ENCODE results near the gene SEMG2. TPM values are rescaled to one million over a fixed set of nuclear protein-coding genes. Genes with fewer than 3 reads are reported as not detected.

SEMG2 gene
- total and polyA plus RNA-seq, 9 of the 15 experiments (the other 6 are each of a cell fraction or from before 2014, with no cell fraction given): not detected

DNA sequence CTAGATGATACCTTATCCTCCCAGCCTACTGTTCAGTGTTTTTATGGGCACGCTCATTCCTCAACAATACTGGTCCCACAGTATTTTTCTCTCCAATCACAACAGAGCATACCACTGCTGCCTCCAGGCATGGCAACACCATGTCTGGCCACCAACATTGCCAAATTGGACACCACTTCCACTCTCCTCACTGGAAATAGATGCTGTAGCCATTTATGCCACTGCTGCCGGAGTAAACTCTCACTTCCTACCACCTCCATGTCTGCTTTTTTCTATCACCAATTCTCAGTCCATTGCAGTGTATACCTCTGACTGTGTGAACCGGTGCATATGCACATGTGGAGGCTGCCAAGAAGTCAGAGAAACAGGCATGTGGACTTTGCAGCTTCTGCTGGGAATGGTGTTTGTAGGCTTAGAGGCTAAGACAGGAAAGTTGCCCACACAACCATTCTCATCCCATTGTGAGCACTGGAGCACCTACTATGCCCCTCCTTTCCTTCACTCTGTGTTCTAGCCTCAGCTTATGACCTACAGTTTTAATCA, 32.0 kb upstream of the SEMG2 start:
- CTCF ChIA-PET (ENCODE audit: low intra/inter-chr PET ratio): interaction anchor here (0.5 kb wide), 1 partner anchor 1831 kb away, joined by 5 read pairs; no protein-coding TSS in a partner anchor
- intact Hi-C loops (cut with micrococcal nuclease) (no loop called here), in situ Hi-C loops (cut with MboI) (no loop called here)
- Histone ChIP-seq H3K9me3 (replicated peaks; ENCODE audit: control insufficient read depth, insufficient read depth, low read depth, low read length) (no peaks in the 10 kb centered on the region), H3K9ac (ENCODE audit: insufficient read depth in 1 of 2, low read depth in 2 of 2, low read length in 2 of 2) (no peak overlapping the region), H3K4me1 (replicated peaks in 1 of 2; ENCODE audit: control insufficient read depth in 2 of 2, insufficient read depth in 2 of 2, low read length in 2 of 2) (no peaks in the 10 kb centered on the region), H3K4me3 (no peak overlapping the region), H2AFZ (ENCODE audit: low read depth, low read length) (no peak overlapping the region), H3K27me3 (ENCODE audit: control insufficient read depth in 2 of 2, insufficient read depth in 2 of 2, low read length in 2 of 2) (peaks cover 0 to 2% of the 10 kb centered on the region in 2 experiments; a peak in 1 of 5 replicates), H3K4me2 (ENCODE audit: insufficient read depth, low read length) (no peak overlapping the region), H3K27ac (ENCODE audit: extremely low read depth, low read depth, low read length) (no peak overlapping the region), H3K36me3 (ENCODE audit: control insufficient read depth, insufficient read depth, low read length) (no peaks in the 10 kb centered on the region), H3K79me2 (ENCODE audit: control insufficient read depth, insufficient read depth, low read length) (no peaks in the 10 kb centered on the region), H3K9me1 (ENCODE audit: control insufficient read depth, insufficient read depth, low read length) (no peaks in the 10 kb centered on the region), H4K20me1 (replicated peaks; ENCODE audit: control insufficient read depth, insufficient read depth, low read length) (no peaks in the 10 kb centered on the region)
- 9% methylated on average over 3 of the region's 3 CpGs for WGBS (ENCODE audit: insufficient coverage, low coverage, missing lambda C conversion rate)
- FAIRE-seq (no peak), ATAC-seq (no peak), DNase-seq (ENCODE audit: extremely low read depth in 1 of 4, low spot score in 3 of 4) (no peak)
- POLR2A ChIA-PET: interaction anchor here (0.7 to 1.0 kb wide), 2 partner anchors 20 to 343 kb away, joined by 3 read pairs; no protein-coding TSS in a partner anchor
- TF ChIP-seq ZBTB12 (CRISPR knock-in tag; IDR thresholded peaks at IDR 0.05) (no peak), BCOR (IDR thresholded peaks at IDR 0.05) (no peak), THRA (IDR thresholded peaks at IDR 0.05) (no peak), RFX7 (CRISPR knock-in tag; IDR thresholded peaks at IDR 0.05) (no peak), SIN3A (IDR thresholded peaks at IDR 0.05; ENCODE audit: borderline replicate concordance in 2 of 2, control insufficient read depth in 1 of 2, low read depth in 2 of 2, low read length in 2 of 2) (no peak)
- TF ChIP-seq, protein P1, sequence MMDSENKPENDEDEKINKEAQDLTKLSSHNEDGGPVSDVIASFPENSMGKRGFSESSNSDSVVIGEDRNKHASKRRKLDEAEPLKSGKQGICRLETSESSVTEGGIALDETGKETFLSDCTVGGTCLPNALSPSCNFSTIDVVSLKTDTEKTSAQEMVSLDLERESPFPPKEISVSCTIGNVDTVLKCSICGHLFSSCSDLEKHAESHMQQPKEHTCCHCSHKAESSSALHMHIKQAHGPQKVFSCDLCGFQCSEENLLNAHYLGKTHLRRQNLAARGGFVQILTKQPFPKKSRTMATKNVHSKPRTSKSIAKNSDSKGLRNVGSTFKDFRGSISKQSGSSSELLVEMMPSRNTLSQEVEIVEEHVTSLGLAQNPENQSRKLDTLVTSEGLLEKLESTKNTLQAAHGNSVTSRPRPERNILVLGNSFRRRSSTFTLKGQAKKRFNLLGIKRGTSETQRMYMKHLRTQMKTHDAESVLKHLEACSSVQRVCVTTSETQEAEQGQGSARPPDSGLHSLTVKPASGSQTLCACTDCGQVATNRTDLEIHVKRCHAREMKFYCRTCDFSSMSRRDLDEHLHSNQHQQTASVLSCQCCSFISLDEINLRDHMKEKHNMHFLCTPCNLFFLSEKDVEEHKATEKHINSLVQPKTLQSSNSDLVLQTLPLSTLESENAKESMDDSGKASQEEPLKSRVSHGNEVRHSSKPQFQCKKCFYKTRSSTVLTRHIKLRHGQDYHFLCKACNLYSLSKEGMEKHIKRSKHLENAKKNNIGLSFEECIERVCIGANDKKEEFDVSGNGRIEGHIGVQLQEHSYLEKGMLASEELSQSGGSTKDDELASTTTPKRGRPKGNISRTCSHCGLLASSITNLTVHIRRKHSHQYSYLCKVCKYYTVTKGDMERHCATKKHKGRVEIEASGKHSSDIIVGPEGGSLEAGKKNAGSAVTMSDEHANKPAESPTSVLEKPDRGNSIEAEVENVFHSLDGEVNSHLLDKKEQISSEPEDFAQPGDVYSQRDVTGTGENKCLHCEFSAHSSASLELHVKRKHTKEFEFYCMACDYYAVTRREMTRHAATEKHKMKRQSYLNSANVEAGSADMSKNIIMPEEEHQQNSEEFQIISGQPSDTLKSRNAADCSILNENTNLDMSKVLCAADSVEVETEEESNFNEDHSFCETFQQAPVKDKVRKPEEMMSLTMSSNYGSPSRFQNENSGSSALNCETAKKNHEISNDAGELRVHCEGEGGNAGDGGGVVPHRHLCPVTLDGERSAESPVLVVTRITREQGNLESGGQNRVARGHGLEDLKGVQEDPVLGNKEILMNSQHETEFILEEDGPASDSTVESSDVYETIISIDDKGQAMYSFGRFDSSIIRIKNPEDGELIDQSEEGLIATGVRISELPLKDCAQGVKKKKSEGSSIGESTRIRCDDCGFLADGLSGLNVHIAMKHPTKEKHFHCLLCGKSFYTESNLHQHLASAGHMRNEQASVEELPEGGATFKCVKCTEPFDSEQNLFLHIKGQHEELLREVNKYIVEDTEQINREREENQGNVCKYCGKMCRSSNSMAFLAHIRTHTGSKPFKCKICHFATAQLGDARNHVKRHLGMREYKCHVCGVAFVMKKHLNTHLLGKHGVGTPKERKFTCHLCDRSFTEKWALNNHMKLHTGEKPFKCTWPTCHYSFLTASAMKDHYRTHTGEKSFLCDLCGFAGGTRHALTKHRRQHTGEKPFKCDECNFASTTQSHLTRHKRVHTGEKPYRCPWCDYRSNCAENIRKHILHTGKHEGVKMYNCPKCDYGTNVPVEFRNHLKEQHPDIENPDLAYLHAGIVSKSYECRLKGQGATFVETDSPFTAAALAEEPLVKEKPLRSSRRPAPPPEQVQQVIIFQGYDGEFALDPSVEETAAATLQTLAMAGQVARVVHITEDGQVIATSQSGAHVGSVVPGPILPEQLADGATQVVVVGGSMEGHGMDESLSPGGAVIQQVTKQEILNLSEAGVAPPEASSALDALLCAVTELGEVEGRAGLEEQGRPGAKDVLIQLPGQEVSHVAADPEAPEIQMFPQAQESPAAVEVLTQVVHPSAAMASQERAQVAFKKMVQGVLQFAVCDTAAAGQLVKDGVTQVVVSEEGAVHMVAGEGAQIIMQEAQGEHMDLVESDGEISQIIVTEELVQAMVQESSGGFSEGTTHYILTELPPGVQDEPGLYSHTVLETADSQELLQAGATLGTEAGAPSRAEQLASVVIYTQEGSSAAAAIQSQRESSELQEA (IDR thresholded peaks at IDR 0.05; ENCODE audit: low read depth): no peak
- BruUV-seq (replicated peaks): no TSS peak
